ENCODE results near the gene ISCU. TPM values are rescaled to one million over a fixed set of nuclear protein-coding genes. Genes with fewer than 3 reads are reported as not detected.

Gene ISCU
- total RNA-seq, 2 experiments from 2014 or later = 60.8 to 66.0 TPM

DNA sequence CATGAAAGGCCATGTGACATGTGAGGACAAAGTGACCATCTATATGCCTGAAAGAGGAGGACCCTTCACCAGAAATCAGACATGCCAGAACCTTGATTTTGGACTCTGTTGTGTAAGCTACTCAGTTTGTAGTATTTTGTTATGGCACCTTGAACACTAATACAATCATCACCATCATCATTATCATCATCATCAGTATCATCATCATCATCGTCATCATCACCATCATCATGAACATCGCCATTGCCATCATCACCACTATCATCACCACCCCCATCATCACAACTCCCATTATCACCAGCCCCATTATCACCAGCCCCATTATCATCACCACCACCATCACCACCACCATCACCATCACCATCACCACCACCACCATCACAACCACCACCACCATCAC lies 15.9 kb downstream of the ISCU start:
- Mint-ChIP-seq H3K4me3 (no peak overlapping the region), H3K27me3 (peaks cover 9% of the 10 kb centered on the region), H3K36me3 (ENCODE audit: low read depth) (peaks cover 5% of the 10 kb centered on the region), H3K4me1 (peaks cover 36% of the 10 kb centered on the region), H3K27ac (no peak overlapping the region), H3K9me3 (peaks cover 11% of the 10 kb centered on the region)
- POLR2A ChIA-PET = no interaction called here
- no peak for DNase-seq
- CTCF ChIA-PET = interaction anchor here (0.5 to 3.8 kb wide), 4 partner anchors 9 to 534 kb away, joined by 3 to 14 read pairs (median 8); no protein-coding TSS in a partner anchor

DNA sequence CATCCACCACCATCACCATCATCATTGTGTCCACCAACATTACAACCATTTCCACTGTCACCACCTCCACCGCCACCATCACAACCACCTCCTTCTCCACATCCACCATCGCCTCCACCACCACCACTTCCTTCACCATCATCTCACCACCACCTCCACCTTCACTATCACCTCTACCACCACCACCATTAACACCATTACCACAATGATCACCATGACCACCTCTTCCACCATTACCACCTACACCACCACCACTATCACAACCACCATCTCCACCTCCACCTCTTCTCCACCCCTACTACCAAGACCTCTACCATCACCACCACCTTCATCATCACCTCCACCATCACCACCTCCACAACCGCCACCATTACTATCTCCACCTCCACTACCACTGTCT lies 16.4 kb downstream of the ISCU start:
- CTCF ChIA-PET = interaction anchor here (2.5 to 3.8 kb wide), 2 partner anchors 13 to 39 kb away, joined by 12 to 14 read pairs; no protein-coding TSS in a partner anchor
- peaks cover 5% of the 10 kb centered on the region for H3K36me3 Mint-ChIP-seq (ENCODE audit: low read depth)
- POLR2A ChIA-PET = no interaction called here
- no peak for DNase-seq
- no peak overlapping the region for H3K27ac Mint-ChIP-seq
- H3K4me1 Mint-ChIP-seq = peaks cover 31% of the 10 kb centered on the region
- H3K9me3 Mint-ChIP-seq = peaks cover 11% of the 10 kb centered on the region
- no peak overlapping the region for H3K4me3 Mint-ChIP-seq
- peaks cover 9% of the 10 kb centered on the region for H3K27me3 Mint-ChIP-seq

DNA sequence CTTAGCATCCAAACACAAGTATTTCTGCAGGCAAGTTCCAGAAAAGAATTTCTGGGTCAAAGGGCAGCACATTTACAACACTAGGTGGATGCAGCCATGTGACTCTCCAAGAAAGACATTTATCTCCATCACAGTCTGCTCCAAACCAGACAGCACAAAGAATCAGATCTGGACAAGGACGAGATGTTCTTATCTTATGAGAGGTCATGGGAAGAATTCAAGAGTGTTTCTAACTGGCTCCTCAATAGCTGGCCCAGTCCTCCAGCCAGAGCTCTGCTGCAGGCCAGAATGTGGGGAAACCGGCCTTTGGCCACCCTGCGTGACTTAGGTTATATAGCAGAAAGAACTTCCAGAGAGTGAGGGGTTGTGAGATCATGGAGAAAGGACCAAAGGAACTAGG lies 18.1 kb downstream of the ISCU start:
- Mint-ChIP-seq H3K4me3 (no peak overlapping the region), H3K4me1 (peaks cover 16% of the 10 kb centered on the region), H3K36me3 (ENCODE audit: low read depth) (peaks cover 2% of the 10 kb centered on the region), H3K27me3 (peaks cover 10% of the 10 kb centered on the region), H3K27ac (no peak overlapping the region), H3K9me3 (peaks cover 8% of the 10 kb centered on the region)
- DNase-seq = no peak
- ChIA-PET POLR2A (no interaction called here), CTCF (interaction anchor here (1.1 kb wide), 1 partner anchor 9 kb away, joined by 3 read pairs; no protein-coding TSS in a partner anchor)

DNA sequence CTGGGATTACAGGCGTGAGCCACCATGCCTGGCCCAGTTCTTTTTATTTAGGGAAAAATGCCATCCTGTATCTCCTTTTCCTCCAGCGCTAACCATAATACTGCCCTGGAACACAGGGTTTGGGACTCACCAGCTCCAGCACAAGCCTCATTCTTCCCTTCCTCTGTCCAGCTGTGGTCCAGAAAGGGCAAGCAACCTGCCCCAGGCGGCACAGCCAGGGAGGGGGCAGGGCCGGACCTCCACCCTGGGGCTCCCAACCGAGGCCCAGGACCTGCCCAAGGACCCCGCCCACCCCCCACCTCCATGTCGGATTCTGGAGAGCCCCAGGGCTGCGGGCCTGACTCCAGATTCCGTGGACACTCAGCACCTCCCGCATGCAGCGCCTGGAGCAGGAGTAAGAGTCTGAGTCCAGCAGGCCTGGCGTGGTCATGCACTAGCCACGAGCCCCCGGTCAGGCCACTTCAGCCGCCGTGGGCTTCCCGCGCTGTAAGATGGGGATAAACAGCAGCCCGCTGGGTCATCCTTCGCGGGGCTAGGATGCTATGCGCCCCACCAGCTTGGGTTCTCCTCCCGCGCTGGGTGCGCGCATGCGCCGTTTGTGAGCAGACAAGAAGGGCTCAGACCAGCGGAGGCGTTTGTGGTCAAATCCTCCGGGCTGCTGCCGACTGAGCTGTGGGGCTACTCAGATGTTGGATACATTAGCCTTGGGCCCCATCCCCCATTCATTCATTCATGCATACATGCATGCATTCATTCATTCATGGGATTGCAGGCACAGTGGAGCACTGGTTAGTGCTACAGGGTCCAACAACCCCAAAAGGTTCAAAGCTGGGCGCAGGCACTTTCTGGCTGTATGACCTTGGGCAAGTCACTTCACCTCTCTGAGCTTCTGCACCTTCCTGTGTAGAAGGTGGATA lies 19.2 kb downstream of the ISCU start:
- ChIA-PET CTCF (interaction anchor here (0.6 kb wide), 1 partner anchor 45 kb away, joined by 3 read pairs; no protein-coding TSS in a partner anchor), POLR2A (no interaction called here)
- H3K27me3 Mint-ChIP-seq = peaks cover 10% of the 10 kb centered on the region
- no peak overlapping the region for H3K4me3 Mint-ChIP-seq
- H3K36me3 Mint-ChIP-seq (ENCODE audit: low read depth) = peaks cover 2% of the 10 kb centered on the region
- peaks cover 6% of the 10 kb centered on the region for H3K4me1 Mint-ChIP-seq
- H3K9me3 Mint-ChIP-seq = peaks cover 8% of the 10 kb centered on the region
- no peak overlapping the region for H3K27ac Mint-ChIP-seq
- DNase-seq = no peak

DNA sequence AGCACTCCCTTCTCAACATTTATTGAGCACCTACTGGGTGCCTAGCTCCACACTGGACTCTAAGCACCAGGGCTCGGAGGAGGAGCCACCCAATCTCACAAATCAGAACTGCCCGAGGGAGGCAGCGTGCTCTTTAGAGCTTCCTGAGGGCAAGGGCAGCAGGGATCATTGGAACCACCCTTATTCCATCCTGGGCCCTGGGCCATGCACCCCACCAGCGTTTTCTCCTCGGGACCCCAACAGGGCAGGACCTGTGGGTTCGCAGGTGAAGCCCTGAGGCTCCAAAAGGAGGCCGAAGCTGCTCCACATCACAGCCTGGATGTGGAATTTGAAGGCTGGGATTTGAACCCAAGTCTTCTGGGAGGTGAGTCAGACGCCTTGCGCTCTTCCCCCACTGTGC lies 20.1 kb downstream of the ISCU start:
- Mint-ChIP-seq H3K4me1 (peaks cover 2% of the 10 kb centered on the region), H3K4me3 (no peak overlapping the region), H3K36me3 (ENCODE audit: low read depth) (peaks cover 2% of the 10 kb centered on the region), H3K9me3 (peaks cover 7% of the 10 kb centered on the region), H3K27ac (no peak overlapping the region), H3K27me3 (peaks cover 7% of the 10 kb centered on the region)
- no peak for DNase-seq
- POLR2A ChIA-PET = no interaction called here
- CTCF ChIA-PET = interaction anchor here (0.6 to 1.4 kb wide), 2 partner anchors 35 to 44 kb away, joined by 3 read pairs; no protein-coding TSS in a partner anchor

DNA sequence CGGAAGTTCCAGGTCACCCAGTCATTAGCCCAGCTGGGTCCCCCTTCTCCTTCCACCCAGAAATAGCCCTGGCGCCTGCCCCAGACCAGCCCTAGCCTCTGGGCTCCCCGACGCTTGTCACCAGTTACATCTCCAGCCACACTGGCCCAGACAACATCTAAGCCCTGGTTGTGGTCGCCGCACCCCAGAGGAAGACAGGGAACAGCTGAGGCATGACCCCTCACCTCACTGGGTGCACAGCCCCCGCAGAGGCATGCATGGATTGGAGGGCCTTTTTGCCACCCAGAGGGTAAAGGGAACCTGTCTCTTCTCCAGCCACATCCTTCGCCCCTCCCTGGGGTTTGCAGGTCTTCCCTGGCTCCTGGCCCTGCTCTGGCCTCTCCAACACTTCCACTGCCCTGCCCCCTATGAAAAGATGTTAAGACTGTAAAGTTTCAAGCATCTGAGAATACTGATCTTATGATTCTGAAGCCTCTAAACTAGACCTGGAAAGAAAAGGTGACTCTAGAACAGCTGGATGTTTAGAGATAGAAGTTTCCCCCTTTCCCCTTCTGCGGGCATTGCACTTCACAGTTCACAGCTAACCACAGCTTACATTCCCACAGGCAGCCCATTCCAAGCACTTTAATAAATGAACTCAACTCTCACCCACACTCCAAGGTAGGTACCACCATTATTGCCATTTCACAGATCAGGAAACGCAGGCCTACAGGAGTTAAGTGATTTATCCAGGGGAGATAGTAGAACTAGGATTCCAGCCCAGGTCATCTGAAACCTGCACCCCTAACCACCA lies 20.8 kb downstream of the ISCU start:
- no peak for DNase-seq
- Mint-ChIP-seq H3K36me3 (ENCODE audit: low read depth) (peaks cover 2% of the 10 kb centered on the region), H3K27me3 (peaks cover 5% of the 10 kb centered on the region), H3K9me3 (peaks cover 5% of the 10 kb centered on the region), H3K4me1 (no peaks in the 10 kb centered on the region), H3K27ac (no peak overlapping the region), H3K4me3 (no peak overlapping the region)
- POLR2A ChIA-PET = no interaction called here
- CTCF ChIA-PET = interaction anchor here (1.4 kb wide), 1 partner anchor 34 kb away, joined by 3 read pairs; no protein-coding TSS in a partner anchor

DNA sequence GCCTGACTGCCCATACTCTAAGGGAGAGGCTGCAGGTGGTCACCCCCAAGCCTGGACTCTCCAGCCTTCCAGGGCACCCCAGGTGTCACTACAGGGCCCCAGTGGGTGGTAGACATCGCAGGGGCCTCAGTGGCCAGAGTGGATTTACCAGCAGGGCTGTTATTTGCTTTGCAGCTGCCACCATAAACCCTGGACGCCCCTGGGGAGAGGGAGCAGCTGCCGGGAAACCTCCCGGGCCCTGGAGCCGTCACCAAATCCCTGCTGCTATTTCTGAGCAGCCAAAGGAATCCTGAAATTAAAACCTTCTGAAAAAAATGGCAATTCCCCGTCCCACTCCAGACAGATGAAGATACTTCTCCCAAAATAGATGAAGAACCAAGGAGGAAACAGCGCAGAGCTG lies 21.6 kb downstream of the ISCU start:
- no peak for DNase-seq
- no peak overlapping the region for H3K27ac Mint-ChIP-seq
- H3K36me3 Mint-ChIP-seq (ENCODE audit: low read depth) = peaks cover 1% of the 10 kb centered on the region
- no peak overlapping the region for H3K4me3 Mint-ChIP-seq
- H3K9me3 Mint-ChIP-seq = peaks cover 2% of the 10 kb centered on the region
- POLR2A ChIA-PET = no interaction called here
- CTCF ChIA-PET = interaction anchor here (0.8 kb wide), 1 partner anchor 11 kb away, joined by 4 read pairs; no protein-coding TSS in a partner anchor
- H3K27me3 Mint-ChIP-seq = peaks cover 5% of the 10 kb centered on the region
- H3K4me1 Mint-ChIP-seq = no peaks in the 10 kb centered on the region

DNA sequence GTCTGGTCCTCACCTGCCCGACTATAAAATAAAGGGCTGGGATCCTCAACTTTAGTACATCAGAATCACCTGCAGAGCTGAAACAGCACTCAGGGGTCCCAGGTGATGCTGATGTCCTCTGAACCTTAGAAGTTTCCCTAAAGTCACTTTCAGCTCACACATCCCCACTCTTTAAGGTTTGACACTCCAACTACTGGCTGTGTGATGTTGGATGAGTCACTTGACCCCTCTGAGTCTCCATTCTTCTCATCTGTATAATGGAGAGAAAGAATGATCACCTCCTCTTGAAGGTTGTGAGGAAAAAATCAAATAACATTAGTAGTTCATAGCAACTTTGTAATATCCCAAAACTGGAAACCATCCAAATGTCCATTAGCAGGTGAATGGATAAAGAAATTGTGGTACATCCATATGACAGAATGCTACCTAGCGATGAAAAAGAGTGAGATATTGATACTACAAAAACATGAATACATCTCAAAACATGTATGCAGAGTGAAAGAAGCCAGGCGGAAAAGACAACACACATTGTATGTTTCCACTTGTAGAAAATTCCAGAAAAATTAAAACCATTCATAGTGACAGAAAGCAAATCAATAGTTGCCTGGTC lies 22.2 kb downstream of the ISCU start:
- no peak for DNase-seq
- Mint-ChIP-seq H3K4me1 (no peaks in the 10 kb centered on the region), H3K4me3 (no peak overlapping the region), H3K36me3 (ENCODE audit: low read depth) (no peaks in the 10 kb centered on the region), H3K9me3 (no peaks in the 10 kb centered on the region), H3K27ac (no peak overlapping the region), H3K27me3 (peaks cover 5% of the 10 kb centered on the region)
- POLR2A ChIA-PET = no interaction called here
- CTCF ChIA-PET = interaction anchor here (0.8 kb wide), 1 partner anchor 11 kb away, joined by 4 read pairs; no protein-coding TSS in a partner anchor

DNA sequence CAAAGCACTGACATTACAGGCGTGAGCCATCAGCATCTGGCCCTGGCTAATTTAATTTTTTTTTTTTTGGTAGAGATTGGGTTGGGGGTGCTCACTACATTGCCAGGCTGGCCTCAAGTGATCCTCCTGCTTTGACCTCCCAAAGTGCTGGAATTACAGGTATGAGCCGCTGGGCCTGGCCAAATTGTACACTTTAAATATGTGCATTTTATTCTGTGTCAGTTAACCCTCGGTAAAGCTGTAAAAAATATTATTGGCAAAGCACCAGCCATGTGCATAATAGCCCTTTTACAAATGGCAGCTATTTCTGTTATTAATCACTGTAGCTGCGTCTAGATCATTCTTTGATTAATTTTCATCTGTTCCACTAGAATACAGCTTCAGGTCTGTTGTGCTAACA lies 23.5 kb downstream of the ISCU start:
- ChIA-PET CTCF (interaction anchor here (0.6 to 1.5 kb wide), 2 partner anchors 78 to 212 kb away, joined by 3 to 4 read pairs; no protein-coding TSS in a partner anchor), POLR2A (no interaction called here)
- Mint-ChIP-seq H3K4me1 (no peaks in the 10 kb centered on the region), H3K27me3 (peaks cover 5% of the 10 kb centered on the region), H3K27ac (no peak overlapping the region), H3K4me3 (no peak overlapping the region), H3K36me3 (ENCODE audit: low read depth) (no peaks in the 10 kb centered on the region), H3K9me3 (no peaks in the 10 kb centered on the region)
- no peak for DNase-seq

DNA sequence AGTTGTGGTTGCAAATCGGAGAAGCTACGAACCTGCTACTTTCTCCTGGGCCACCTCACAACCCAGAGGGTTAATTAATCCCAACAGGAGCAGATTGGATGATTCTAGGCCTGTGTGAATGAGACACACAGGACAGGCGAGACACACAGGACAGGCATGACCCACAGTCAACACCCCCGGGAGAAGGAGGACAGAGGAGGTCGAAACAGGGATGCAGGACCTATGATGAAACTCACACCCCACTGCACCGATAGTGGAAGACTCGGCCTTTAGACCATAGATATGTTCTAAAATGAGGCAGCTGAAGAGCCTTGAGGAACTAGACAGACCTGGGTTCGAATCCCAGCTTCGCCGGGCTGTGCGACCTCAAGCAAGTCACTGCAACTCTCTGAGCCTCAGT lies 23.9 kb downstream of the ISCU start:
- Mint-ChIP-seq H3K9me3 (no peaks in the 10 kb centered on the region), H3K27ac (no peak overlapping the region), H3K4me1 (no peaks in the 10 kb centered on the region), H3K36me3 (ENCODE audit: low read depth) (no peaks in the 10 kb centered on the region), H3K4me3 (no peak overlapping the region), H3K27me3 (peaks cover 5% of the 10 kb centered on the region)
- CTCF ChIA-PET = interaction anchor here (1.5 kb wide), 1 partner anchor 78 kb away, joined by 3 read pairs; no protein-coding TSS in a partner anchor
- POLR2A ChIA-PET = no interaction called here
- no peak for DNase-seq

DNA sequence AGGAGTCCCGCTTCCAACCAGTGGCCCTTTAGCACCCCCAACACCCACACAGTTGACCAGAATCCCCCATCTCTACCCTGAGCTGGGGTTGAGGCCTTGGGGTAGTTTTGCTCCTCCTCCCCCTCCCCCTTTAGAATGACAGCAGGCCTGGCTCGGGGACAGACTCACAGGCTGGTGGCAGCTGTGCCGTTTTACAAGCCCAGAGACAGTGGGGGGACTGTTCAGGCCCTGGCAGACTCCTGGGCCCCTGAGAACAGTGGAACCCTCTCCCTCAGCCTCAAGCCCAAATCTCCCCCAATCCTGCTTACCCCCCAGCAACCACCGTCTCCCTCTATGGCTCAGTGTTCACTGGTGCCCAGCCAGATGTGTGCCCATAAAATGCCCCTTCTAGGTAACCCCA lies 25.4 kb downstream of the ISCU start:
- Mint-ChIP-seq H3K36me3 (ENCODE audit: low read depth) (no peaks in the 10 kb centered on the region), H3K4me1 (no peaks in the 10 kb centered on the region), H3K4me3 (no peak overlapping the region), H3K9me3 (no peaks in the 10 kb centered on the region), H3K27ac (no peak overlapping the region), H3K27me3 (peaks cover 5% of the 10 kb centered on the region)
- ChIA-PET CTCF (no interaction called here), POLR2A (no interaction called here)
- no peak for DNase-seq

DNA sequence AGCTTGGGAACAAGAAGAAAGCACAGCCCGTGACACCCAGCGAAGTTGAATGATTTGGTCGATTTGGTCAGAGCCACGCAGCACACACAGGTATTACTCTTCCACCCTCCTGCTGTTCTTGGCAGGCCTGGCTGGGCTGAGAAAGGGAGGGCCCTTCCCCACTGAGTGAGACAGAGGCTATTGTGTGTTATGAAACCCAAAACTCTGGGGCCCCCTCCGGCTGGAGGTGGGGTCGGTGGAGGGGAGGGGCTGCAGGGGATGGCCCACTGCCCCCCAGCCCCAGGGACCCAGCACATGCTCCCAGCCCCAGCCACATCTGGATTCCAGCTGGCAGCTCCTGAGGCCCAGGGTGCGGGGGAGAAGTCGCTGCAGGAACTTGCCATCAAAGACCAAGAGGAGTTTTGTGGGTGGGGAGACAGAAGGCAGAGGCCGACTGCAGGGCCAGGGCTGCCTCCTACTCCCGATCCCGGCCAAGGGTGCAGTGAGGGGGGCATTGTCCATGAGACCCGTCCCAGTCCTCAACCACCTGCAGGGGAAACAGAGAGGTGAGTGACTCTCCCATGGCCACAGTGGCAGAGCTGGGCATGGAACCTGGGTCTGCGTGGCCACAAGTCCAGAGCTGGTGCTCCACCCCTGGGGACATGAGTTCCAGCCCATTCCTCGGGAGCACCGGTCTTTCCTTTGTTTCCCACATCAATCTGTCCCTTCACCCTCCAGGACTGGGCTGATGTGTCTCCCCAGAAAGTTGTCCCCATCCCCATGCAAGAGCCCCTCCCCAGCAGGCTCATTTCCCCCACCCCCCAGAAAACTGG lies 26.8 kb downstream of the ISCU start:
- CTCF ChIA-PET = interaction anchor here (1.0 to 1.6 kb wide), 3 partner anchors 9 to 28 kb away, joined by 3 read pairs; no protein-coding TSS in a partner anchor
- no peaks in the 10 kb centered on the region for H3K9me3 Mint-ChIP-seq

More for the DNA sequence above, 26.8 kb downstream of the ISCU start:
- H3K27ac Mint-ChIP-seq = no peak overlapping the region
- no peaks in the 10 kb centered on the region for H3K36me3 Mint-ChIP-seq (ENCODE audit: low read depth)
- no peak overlapping the region for H3K4me3 Mint-ChIP-seq
- POLR2A ChIA-PET = no interaction called here
- H3K4me1 Mint-ChIP-seq = no peaks in the 10 kb centered on the region
- no peak for DNase-seq
- H3K27me3 Mint-ChIP-seq = peaks cover 5% of the 10 kb centered on the region

Measured in activated CD4-positive, alpha-beta T cell treated with anti-CD3 and anti-CD28 coated beads, Interleukin-2, amount 10 ng/mL, durations not matched to agents 7 days and 5 days (primary cell).